Measurements from ENCODE around the gene UTP20. TPM values are rescaled to one million over a fixed set of nuclear protein-coding genes. Genes with fewer than 3 reads are reported as not detected.
"Not testable (repeated sequence)": the region's sequence is repeated elsewhere in the genome, so short reads cannot be mapped to it uniquely, and the experiment has no call there.

UTP20 gene
- total RNA-seq, 2 donors from 2014 or later: 7.2 to 13.5 TPM

- no peaks in the 10 kb centered on the region for H3K9me3 ChIP-seq
- peak overlapping the region; percentile 93 for H3K27ac ChIP-seq
- H3K36me3 ChIP-seq: no peaks in the 10 kb centered on the region
- no peak for DNase-seq
- TF ChIP-seq CTCF (IDR thresholded peaks at IDR 0.05): no peak
- peaks cover 6% of the 10 kb centered on the region for H3K4me1 ChIP-seq
- no peaks in the 10 kb centered on the region for H3K27me3 ChIP-seq
- peak overlapping the region; percentile 71 for H3K4me3 ChIP-seq
- peak overlapping the region; percentile 91 to 98 for H3K9ac ChIP-seq (ENCODE audit: low read depth in 2 of 2, low read length in 2 of 2)
- intact Hi-C loops (cut with DNase I): no loop called here
These were observed 127.1 kb downstream of the UTP20 start for GRCh38 chr12:101407049-101407435.

- Histone ChIP-seq H3K9me3 (no peaks in the 10 kb centered on the region), H3K27ac (peak within 1 kb of the TSS; percentile 93), H3K4me3 (peak within 1 kb of the TSS; percentile 71), H3K4me1 (peaks cover 6% of the 10 kb centered on the region), H3K27me3 (no peaks in the 10 kb centered on the region), H3K36me3 (no peaks in the 10 kb centered on the region), H3K9ac (ENCODE audit: low read depth in 2 of 2, low read length in 2 of 2) (peak within 1 kb of the TSS; percentile 91 to 98)
- intact Hi-C loops (cut with DNase I): no loop called here
- peak; percentile 85 for DNase-seq
- no peak for TF ChIP-seq CTCF (IDR thresholded peaks at IDR 0.05)
These were observed 127.8 kb downstream of the UTP20 start, which contains the start of gene ARL1 for GRCh38 chr12:101407436-101408345. ARL1 (minus strand) TSS chr12:101407772; CDS start chr12:101407645, 127 bp downstream.

GRCh38 chr12:101410169-101410568, 130.3 kb downstream of the UTP20 start:
- not testable (repeated sequence) for H3K9ac ChIP-seq (ENCODE audit: low read depth in 2 of 2, low read length in 2 of 2); H3K27me3 ChIP-seq; DNase-seq; H3K27ac ChIP-seq; H3K4me1 ChIP-seq; H3K36me3 ChIP-seq; H3K9me3 ChIP-seq; H3K4me3 ChIP-seq
- intact Hi-C loops (cut with DNase I): loop anchor here (5.0 to 10.0 kb wide), 2 partner anchors 365 to 427 kb away; no protein-coding TSS in a partner anchor

GRCh38 chr12:101414533-101415119, 134.7 kb downstream of the UTP20 start:
- no peaks in the 10 kb centered on the region for H3K27me3 ChIP-seq
- peak; percentile 59 for DNase-seq
- intact Hi-C loops (cut with DNase I): loop anchor here (5.0 to 10.0 kb wide), 2 partner anchors 360 to 423 kb away; no protein-coding TSS in a partner anchor
- TF ChIP-seq CTCF (IDR thresholded peaks at IDR 0.05): peak; percentile 56
- H3K9ac ChIP-seq (ENCODE audit: low read depth in 2 of 2, low read length in 2 of 2): no peak overlapping the region
- no peak overlapping the region for H3K4me3 ChIP-seq
- no peaks in the 10 kb centered on the region for H3K36me3 ChIP-seq
- H3K27ac ChIP-seq: no peak overlapping the region
- H3K4me1 ChIP-seq: no peaks in the 10 kb centered on the region
- H3K9me3 ChIP-seq: no peaks in the 10 kb centered on the region

GRCh38 chr12:101415228-101415627, 135.3 kb downstream of the UTP20 start:
- Histone ChIP-seq H3K27ac (no peak overlapping the region), H3K9me3 (no peaks in the 10 kb centered on the region), H3K36me3 (no peaks in the 10 kb centered on the region), H3K27me3 (no peaks in the 10 kb centered on the region), H3K4me1 (no peaks in the 10 kb centered on the region), H3K9ac (ENCODE audit: low read depth in 2 of 2, low read length in 2 of 2) (no peak overlapping the region), H3K4me3 (no peak overlapping the region)
- DNase-seq: no peak
- no peak for TF ChIP-seq CTCF (IDR thresholded peaks at IDR 0.05)
- intact Hi-C loops (cut with DNase I): loop anchor here (10.0 kb wide), 1 partner anchor 360 kb away; no protein-coding TSS in a partner anchor

- H3K27me3 ChIP-seq; DNase-seq; intact Hi-C loops (cut with DNase I); H3K4me3 ChIP-seq; H3K9me3 ChIP-seq; H3K36me3 ChIP-seq; H3K27ac ChIP-seq; H3K4me1 ChIP-seq; H3K9ac ChIP-seq (ENCODE audit: low read depth in 2 of 2, low read length in 2 of 2): not testable (repeated sequence)
These were observed 142.2 kb downstream of the UTP20 start for GRCh38 chr12:101422066-101422465.
